Measurements from ENCODE around the gene PLEKHH1.

- TF ChIP-seq POLR2A (IDR thresholded peaks at IDR 0.05) (no peak), CTCF (IDR thresholded peaks at IDR 0.05) (no peak)
Observed at GRCh38 chr14:67633451-67634147, 100.5 kb downstream of the PLEKHH1 start.
